Hematopoietic multipotent progenitor cell treated with erythropoietin and hydrocortisone succinate and interleukin-3 and kit ligand, for 6 days (in vitro differentiated cells): ENCODE data around the gene CNPY4.

Experiments
- DNase-seq: peaks from one replicate; pipeline ENCODE4 v3.0.0-alpha.2; 2015

Gene CNPY4

GRCh38 chr7:100152937-100153666, 33.7 kb downstream of the CNPY4 start:
- DNase-seq = no peak

- peak; percentile 75 for DNase-seq
These were observed 34.5 kb downstream of the CNPY4 start for GRCh38 chr7:100153708-100154535.

GRCh38 chr7:100154651-100155491, 35.4 kb downstream of the CNPY4 start:
- no peak for DNase-seq

GRCh38 chr7:100155553-100156317, 36.3 kb downstream of the CNPY4 start:
- DNase-seq = no peak

- peak; percentile 57 for DNase-seq
These were observed 37.1 kb downstream of the CNPY4 start for GRCh38 chr7:100156331-100157068.

GRCh38 chr7:100157069-100157333, 37.6 kb downstream of the CNPY4 start:
- no peak for DNase-seq

- peak; percentile 34 for DNase-seq
These were observed 38.1 kb downstream of the CNPY4 start for GRCh38 chr7:100157334-100158228.

- peak; percentile 93 for DNase-seq
These were observed 39.0 kb downstream of the CNPY4 start, which contains the start of gene TRAPPC14 for GRCh38 chr7:100158229-100159098. Gene TRAPPC14 (minus strand): TSS chr7:100158723. CDS start chr7:100158499, 224 bp downstream.

GRCh38 chr7:100159099-100159623, 39.7 kb downstream of the CNPY4 start:
- DNase-seq = peak; percentile 25

- no peak for DNase-seq
These were observed 40.6 kb downstream of the CNPY4 start for GRCh38 chr7:100160067-100160466.

- no peak for DNase-seq
These were observed 43.6 kb downstream of the CNPY4 start for GRCh38 chr7:100163006-100163531.

GRCh38 chr7:100163871-100164270, 44.4 kb downstream of the CNPY4 start:
- DNase-seq = no peak

GRCh38 chr7:100166317-100166940, 47.0 kb downstream of the CNPY4 start:
- no peak for DNase-seq

GRCh38 chr7:100166970-100167911, 47.8 kb downstream of the CNPY4 start:
- DNase-seq = no peak

GRCh38 chr7:100167912-100168323, 48.5 kb downstream of the CNPY4 start:
- peak; percentile 75 for DNase-seq

- DNase-seq = no peak
These were observed 49.9 kb downstream of the CNPY4 start for GRCh38 chr7:100169147-100169850.
